Esophagus muscularis mucosa (tissue), 4 donors: ENCODE data around the gene HDAC4. TPM values are rescaled to one million over a fixed set of nuclear protein-coding genes. Genes with fewer than 3 reads are reported as not detected.

ENCODE experiments used
- DNase-seq: peaks from one replicate; pipeline ENCODE4 v3.0.0-alpha.2; 2017; ENCODE audit errors: extremely low spot score
- H3K27ac ChIP-seq, 4 donors: fragments of 200-600 bp; sonication (generic); replicated peaks in 1 of 4; 1 replicate in 3 of 4; 2 replicates in 1 of 4; pipeline ENCODE4 v1.5.1; 2016 to 2019; ENCODE audit warnings: mild to moderate bottlenecking in 1 of 4
- H3K27me3 ChIP-seq, 4 donors: fragments of 200-600 bp; sonication (generic); one replicate each; pipeline versions ENCODE4 v1.5.1 to v1.6.0; 2016 to 2019
- H3K36me3 ChIP-seq, 4 donors: fragments of 200-600 bp; sonication (generic); one replicate each; pipeline ENCODE4 v1.5.1; 2016 to 2019
- H3K4me1 ChIP-seq, 4 donors: fragments of 200-600 bp; sonication (generic); one replicate each; pipeline ENCODE4 v1.5.1; 2016 to 2019
- H3K4me3 ChIP-seq, 4 donors: fragments of 200-600 bp; sonication (generic); 1 replicate in 2 of 4; 2 replicates in 2 of 4; pipeline ENCODE4 v1.5.1; 2016 to 2019; ENCODE audit warnings: mild to moderate bottlenecking in 4 of 4, moderate library complexity in 1 of 4
- H3K9me3 ChIP-seq, 4 donors: fragments of 200-600 bp; sonication (generic); 1 replicate in 3 of 4; 2 replicates in 1 of 4; pipeline ENCODE4 v1.5.1; 2016 to 2019
- CTCF ChIP-seq, 3 experiments: fragments of 200-600 bp in 2 of 3; fragments of 450-650 bp in 1 of 3; sonication (generic) in 2 of 3; IDR thresholded peaks; one replicate each; pipeline ENCODE4 v1.5.1; 2017 to 2019; ENCODE audit warnings: antibody characterized with exemption in 3 of 3, mild to moderate bottlenecking in 2 of 3, moderate library complexity in 1 of 3
- EP300 ChIP-seq: sonication (generic); formaldehyde crosslinking; IDR thresholded peaks from one replicate; pipeline ENCODE4 v1.6.1; 2017; ENCODE audit warnings: antibody characterized with exemption
- POLR2A ChIP-seq: fragments of 450-650 bp; IDR thresholded peaks from one replicate; pipeline ENCODE4 v1.6.1; 2017; ENCODE audit warnings: antibody characterized with exemption, moderate library complexity, mild to moderate bottlenecking, low read depth
- POLR2AphosphoS5 ChIP-seq, 2 donors: sonication (generic); formaldehyde crosslinking; IDR thresholded peaks; one replicate each; pipeline ENCODE4 v1.6.1; 2017; ENCODE audit warnings: antibody characterized with exemption in 2 of 2
- WGBS: methylation state at CpG from one replicate; pipeline ENCODE4 v1.1.5; 2018; 5-methylcytosine and 5-hydroxymethylcytosine counted together
- intact Hi-C: fragments of 100-400 bp; cut with DNase I; formaldehyde crosslinking; loops from one replicate; pipeline ENCODE4 v1.15.1; 2023
- total RNA-seq, 4 donors: library from RNA; depleted of rRNA; stranded (reverse); fragments of >200 nt; gene quantifications; one replicate each; pipeline versions ENCODE4 v1.1.0 to v1.2.1, GENCODE V29; 2016

Gene HDAC4
- total RNA-seq, 4 donors from 2014 or later = 59.4 to 119 (median 76.1) TPM

GRCh38 chr2:239151201-239152131 is 249.4 kb downstream of the HDAC4 start:
- H3K36me3 ChIP-seq = peaks cover 29 to 79% (median 66%) of the 10 kb centered on the region in 4 donors

GRCh38 chr2:239150125-239151011 is 250.5 kb downstream of the HDAC4 start:
- peak overlapping the region; percentile 59 to 85 (median 71) for H3K27ac ChIP-seq
- 80% methylated on average over 9 of the region's 9 CpGs for WGBS

More at GRCh38 chr2:239151201-239152131, 249.4 kb downstream of the HDAC4 start:
- Histone ChIP-seq H3K4me1 (peaks cover 18 to 23% (median 19%) of the 10 kb centered on the region in 4 donors), H3K27me3 (no peaks in the 10 kb centered on the region), H3K9me3 (no peaks in the 10 kb centered on the region), H3K4me3 (no peak overlapping the region), H3K27ac (peak overlapping the region; percentile 59 to 85 (median 75))
- DNase-seq = no peak
- 79% methylated on average over 11 of the region's 16 CpGs for WGBS
- TF ChIP-seq CTCF (IDR thresholded peaks at IDR 0.05) (no peak), EP300 (peak; percentile 49), POLR2A (no peak), POLR2AphosphoS5 (IDR thresholded peaks at IDR 0.05) (peak; percentile 80 to 84)
- intact Hi-C loops = no loop called here

GRCh38 chr2:239149501-239149900 is 251.3 kb downstream of the HDAC4 start:
- no peak for DNase-seq
- TF ChIP-seq CTCF (IDR thresholded peaks at IDR 0.05) = no peak
- TF ChIP-seq POLR2A = no peak
- no peak for TF ChIP-seq POLR2AphosphoS5 (IDR thresholded peaks at IDR 0.05)
- no peak for TF ChIP-seq EP300
- intact Hi-C loops = loop anchor here (10.0 kb wide), 1 partner anchor 245 kb away; no protein-coding TSS in a partner anchor

More at GRCh38 chr2:239150125-239151011, 250.5 kb downstream of the HDAC4 start:
- Histone ChIP-seq H3K27me3 (no peaks in the 10 kb centered on the region), H3K4me3 (no peak overlapping the region), H3K36me3 (peaks cover 29 to 79% (median 65%) of the 10 kb centered on the region in 4 donors), H3K9me3 (no peaks in the 10 kb centered on the region), H3K4me1 (peaks cover 18 to 23% (median 19%) of the 10 kb centered on the region in 4 donors)
- intact Hi-C loops = no loop called here
- no peak for DNase-seq
- no peak for TF ChIP-seq POLR2AphosphoS5 (IDR thresholded peaks at IDR 0.05)

GRCh38 chr2:239148495-239149200 is 252.2 kb downstream of the HDAC4 start:
- Histone ChIP-seq H3K4me1 (peaks cover 18 to 30% (median 25%) of the 10 kb centered on the region in 4 donors), H3K36me3 (peaks cover 25 to 79% (median 63%) of the 10 kb centered on the region in 4 donors), H3K4me3 (no peak overlapping the region), H3K9me3 (no peaks in the 10 kb centered on the region), H3K27me3 (no peaks in the 10 kb centered on the region), H3K27ac (no peak overlapping the region)
- DNase-seq = no peak
- no peak for TF ChIP-seq CTCF (IDR thresholded peaks at IDR 0.05)
- 92% methylated on average over 28 of the region's 28 CpGs for WGBS
- intact Hi-C loops = loop anchor here (10.0 kb wide), 1 partner anchor 246 kb away; no protein-coding TSS in a partner anchor

More at GRCh38 chr2:239149501-239149900, 251.3 kb downstream of the HDAC4 start:
- H3K4me3 ChIP-seq = no peak overlapping the region
- H3K27me3 ChIP-seq = no peaks in the 10 kb centered on the region
- no peaks in the 10 kb centered on the region for H3K9me3 ChIP-seq
- peaks cover 18 to 23% (median 19%) of the 10 kb centered on the region in 4 donors for H3K4me1 ChIP-seq
- WGBS = 92% methylated on average over 17 of the region's 17 CpGs
- peak overlapping the region in 1 of 4 donors; percentile 3 for H3K27ac ChIP-seq
- H3K36me3 ChIP-seq = peaks cover 31 to 79% (median 65%) of the 10 kb centered on the region in 4 donors
